Endothelial cell of umbilical vein (primary cell): ENCODE results near the gene ZNF385D.

Source experiments
- CTCF ChIP-seq, 2 donors: IDR thresholded peaks; 1 replicate in 1 of 2; 2 replicates in 1 of 2; pipeline ENCODE4 v1.5.1; 2011; ENCODE audit warnings: low read length in 2 of 2, mild to moderate bottlenecking in 2 of 2, moderate library complexity in 2 of 2, control low read depth in 1 of 2, inconsistent platforms in 1 of 2, low read depth in 1 of 2; ENCODE audit not compliant: insufficient read depth in 1 of 2; ENCODE audit errors: extremely low read depth in 1 of 2
- EZH2 ChIP-seq: IDR thresholded peaks from 2 replicates; pipeline ENCODE4 v1.6.1; 2012; ENCODE audit warnings: borderline replicate concordance, low read depth, mild to moderate bottlenecking, moderate library complexity, low read length, inconsistent platforms; ENCODE audit not compliant: severe bottlenecking
- FOS ChIP-seq: IDR thresholded peaks from 2 replicates; pipeline ENCODE4 v1.6.1; 2011; ENCODE audit warnings: mild to moderate bottlenecking, low read length, moderate library complexity, borderline replicate concordance; ENCODE audit not compliant: insufficient read depth
- MAX ChIP-seq: IDR thresholded peaks from 2 replicates; pipeline ENCODE4 v1.6.1; 2011; ENCODE audit not compliant: insufficient read depth, insufficient read length
- MYC ChIP-seq: IDR thresholded peaks from one replicate; pipeline ENCODE4 v1.6.1; 2011; ENCODE audit warnings: mild to moderate bottlenecking, low read depth, low read length
- POLR2A ChIP-seq: IDR thresholded peaks from 2 replicates; pipeline ENCODE4 v1.6.1; 2012; ENCODE audit warnings: low read depth, mild to moderate bottlenecking, control low read depth, low read length
- POLR2AphosphoS5 ChIP-seq: IDR thresholded peaks from 2 replicates; pipeline ENCODE4 v1.6.1; 2012; ENCODE audit warnings: low read depth, mild to moderate bottlenecking, control low read depth, low read length, moderate library complexity; ENCODE audit not compliant: insufficient read depth

GRCh38 chr3:21644268-21644667 is 106.7 kb downstream of the ZNF385D start:
- TF ChIP-seq POLR2AphosphoS5 = no peak
- no peak for TF ChIP-seq CTCF (IDR thresholded peaks at IDR 0.05; ENCODE audit: extremely low read depth in 1 of 2, insufficient read depth in 1 of 2, low read depth in 1 of 2, low read length in 2 of 2)
- TF ChIP-seq MAX = no peak
- TF ChIP-seq EZH2 = no peak
- TF ChIP-seq POLR2A = no peak
- TF ChIP-seq MYC = no peak
- TF ChIP-seq FOS = no peak
